Activated naive CD4-positive, alpha-beta T cell treated with Interleukin-2 at 50 U/mL for 16 hours (primary cell): ENCODE measurements around the gene MMP20.

Experiments used
- DNase-seq: peaks from one replicate; pipeline ENCODE4 v3.0.0-alpha.2; 2020

The MMP20 gene

DNA sequence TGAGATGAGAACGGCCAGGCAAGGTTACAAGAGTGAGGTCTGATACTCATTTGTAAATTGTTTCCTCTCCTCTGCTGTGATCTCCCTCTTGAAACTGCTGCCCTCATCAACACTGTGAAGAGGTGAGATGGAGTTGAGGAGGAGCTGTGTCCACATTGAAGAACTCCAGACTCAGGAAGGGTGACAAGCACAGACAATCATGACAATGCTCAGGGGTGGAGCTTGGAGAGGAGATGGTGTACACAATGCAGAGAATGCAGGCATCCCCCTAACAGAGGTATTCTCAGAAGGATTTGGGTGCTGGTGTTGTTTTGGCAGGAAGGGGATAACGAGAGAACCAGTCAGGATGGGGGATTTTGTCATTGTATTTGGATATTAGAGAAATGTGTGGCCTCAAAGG, 73.1 kb downstream of the MMP20 start:
- no peak for DNase-seq

DNA sequence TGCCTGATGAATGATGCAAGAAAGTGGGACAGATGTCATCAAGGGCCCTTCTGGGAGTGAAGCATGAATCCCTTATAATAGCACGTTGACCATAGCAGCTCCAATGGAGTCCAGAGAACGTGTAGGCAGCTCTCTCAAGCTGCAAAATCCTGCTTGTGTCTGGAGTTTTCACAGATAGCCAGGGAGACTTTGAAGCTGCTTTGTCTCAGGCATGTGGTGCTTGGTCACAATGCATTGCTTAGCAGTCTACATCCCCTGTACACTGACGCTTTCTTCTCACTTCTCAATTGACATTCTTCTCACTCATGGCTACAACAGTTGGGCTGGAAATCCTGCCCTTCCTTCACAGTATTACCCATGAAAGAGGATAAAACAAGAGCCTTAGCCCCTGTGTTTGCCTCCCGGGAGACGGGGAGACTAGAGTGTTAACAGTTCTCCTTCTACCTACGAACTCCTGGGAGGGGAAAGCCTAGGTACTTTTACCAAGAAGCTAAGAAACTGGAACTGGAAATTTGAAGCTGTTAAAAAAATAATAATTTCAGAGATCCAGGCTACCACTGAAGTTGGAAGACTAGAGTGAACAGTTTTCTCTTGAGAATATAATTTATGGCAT, 73.9 kb downstream of the MMP20 start:
- no peak for DNase-seq

DNA sequence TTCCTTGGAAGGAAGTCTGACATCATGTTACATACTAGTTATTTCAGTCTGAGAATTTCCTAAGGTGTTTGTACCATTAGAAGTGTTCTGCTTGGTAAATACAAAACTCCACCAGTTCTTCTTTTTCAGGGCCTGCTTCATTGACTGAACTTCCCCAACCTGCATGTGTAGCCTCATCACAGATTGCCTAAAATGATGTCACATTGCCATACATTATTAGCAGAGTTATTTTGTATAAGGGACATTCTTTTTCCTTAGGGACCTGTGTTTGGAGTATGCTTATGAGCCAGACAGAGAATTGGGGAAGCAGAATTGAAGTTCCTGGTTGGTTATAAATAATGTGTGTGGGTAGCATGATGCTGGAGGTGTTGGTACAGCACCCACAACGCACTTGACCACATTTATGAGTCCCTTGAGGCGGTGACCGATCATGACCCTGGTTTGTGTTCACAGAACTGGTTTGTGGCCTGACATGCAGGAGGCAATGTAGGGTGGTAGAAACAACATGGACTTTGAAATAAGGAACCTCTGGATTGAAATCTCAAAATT, 78.1 kb downstream of the MMP20 start:
- no peak for DNase-seq

DNA sequence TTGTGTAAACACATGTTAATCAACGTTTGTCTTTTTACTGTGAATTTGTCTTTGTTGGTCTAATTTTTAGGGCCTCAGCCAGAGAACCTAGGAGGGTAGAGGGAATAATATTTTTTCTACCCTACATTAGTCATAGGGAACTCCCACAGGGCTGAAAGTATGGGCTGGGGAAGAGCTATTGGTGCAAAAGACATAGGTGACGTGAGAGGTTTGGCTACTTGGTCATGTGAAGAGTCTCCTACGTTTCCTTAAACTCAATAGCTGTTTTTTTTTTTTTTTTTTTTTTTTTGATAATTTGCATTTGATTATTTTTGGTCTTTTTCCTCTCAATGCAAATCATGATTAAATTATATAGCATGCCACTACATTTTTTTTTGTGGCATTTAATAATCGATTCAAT, 78.7 kb downstream of the MMP20 start:
- DNase-seq: no peak

DNA sequence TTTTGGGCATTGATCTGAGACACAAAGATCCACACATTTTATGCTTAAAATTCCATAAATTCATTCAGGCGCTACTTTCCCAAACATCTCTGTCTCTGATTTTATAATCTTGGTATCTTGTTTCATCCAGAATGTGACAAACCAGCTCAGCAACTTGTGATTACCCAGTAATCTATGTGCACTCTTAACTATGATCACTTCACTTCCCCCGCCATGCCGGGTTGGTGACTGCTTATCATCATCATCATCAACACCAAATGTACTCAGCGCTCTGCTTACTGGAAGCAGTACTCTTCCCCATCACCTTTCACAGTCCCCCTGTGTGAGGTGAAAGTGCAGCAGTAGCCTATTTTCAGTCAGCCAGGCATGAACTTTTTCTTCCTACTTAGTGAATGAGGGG, 79.4 kb downstream of the MMP20 start:
- no peak for DNase-seq

DNA sequence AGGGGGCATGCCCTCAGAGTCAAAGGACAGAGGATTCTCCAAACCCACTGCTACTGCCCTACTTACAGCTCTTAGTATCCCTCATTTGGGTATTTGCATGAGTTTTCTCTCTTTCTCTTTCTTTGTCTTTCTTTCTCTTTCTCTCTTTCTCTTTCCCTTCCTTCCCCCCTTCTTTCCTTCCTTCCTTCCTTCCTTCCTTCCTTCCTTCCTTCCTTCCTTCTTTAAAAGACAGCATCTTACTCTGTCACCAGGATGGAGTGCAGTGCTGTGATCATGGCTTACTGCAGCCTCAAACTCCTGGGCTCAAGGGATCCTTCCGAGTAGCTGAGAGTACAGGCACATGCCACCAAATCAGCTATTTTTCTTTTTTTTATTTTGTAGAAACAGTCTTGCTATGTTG, 80.5 kb downstream of the MMP20 start:
- DNase-seq: no peak

DNA sequence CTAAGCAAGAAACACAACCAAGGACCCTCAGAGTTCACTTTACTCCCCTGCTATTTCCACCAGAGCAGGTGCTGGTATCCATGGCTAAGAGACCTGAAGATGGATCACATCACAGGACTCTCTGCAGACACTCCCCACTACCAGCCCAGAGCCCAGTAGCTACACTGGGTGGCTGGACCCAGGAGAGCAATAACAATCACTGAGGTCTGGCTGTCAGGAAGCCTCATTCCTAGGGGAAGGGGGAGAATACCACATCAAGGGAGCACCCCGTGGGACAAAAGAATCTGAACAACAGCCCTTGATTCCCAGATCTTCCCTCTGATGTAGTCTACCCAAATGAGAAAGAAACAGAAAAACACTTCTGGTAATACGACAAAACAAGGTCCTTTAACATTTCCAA, 85.6 kb downstream of the MMP20 start:
- DNase-seq: no peak

DNA sequence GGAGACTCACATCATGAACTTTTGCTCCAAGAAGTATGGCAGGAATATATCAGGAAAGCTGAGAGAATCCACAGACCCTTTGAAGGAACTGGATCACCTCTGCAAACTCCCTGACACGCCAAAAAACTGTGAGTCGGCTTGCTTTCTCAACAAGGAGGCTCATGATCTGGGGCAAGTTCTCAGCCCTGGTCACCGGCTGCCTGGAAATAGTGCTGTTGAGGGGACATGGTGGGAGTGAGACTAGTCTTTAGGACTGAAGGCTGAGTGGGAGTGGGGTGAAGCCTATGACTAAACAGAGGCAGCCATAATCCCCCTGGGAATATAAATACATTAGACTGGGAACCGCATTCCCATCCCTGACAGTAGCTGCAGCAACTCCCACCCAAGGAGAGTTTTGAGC, 86.2 kb downstream of the MMP20 start:
- DNase-seq: no peak

DNA sequence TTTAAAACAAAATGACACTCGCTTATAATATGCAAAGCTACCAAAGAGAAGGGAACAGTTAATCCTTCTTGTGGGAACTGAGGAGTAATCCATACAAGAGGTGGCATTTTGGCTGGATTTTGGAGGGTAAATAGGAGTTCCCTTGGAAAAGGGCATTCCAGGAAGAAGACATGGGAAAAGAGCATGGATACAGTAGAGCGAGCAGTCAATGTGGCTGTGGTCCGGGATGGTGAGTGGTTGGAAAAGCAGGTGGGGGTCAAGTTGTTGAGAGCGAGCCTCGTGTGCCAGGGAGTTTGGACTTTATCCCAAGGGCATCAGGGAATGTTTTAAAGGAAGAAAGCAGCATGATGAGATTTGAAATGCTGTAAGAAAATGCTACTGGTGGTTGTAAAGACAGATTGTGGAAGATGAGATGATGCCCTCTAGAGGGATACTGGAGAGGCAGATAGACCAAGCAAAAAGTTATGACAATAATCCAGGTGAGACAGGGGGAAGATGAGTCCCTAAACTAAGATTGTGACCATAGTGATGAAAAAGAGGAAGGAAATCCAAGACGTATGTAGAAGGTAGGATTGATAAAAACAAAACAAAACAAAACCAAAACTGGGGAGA, 90.8 kb downstream of the MMP20 start:
- DNase-seq: no peak

DNA sequence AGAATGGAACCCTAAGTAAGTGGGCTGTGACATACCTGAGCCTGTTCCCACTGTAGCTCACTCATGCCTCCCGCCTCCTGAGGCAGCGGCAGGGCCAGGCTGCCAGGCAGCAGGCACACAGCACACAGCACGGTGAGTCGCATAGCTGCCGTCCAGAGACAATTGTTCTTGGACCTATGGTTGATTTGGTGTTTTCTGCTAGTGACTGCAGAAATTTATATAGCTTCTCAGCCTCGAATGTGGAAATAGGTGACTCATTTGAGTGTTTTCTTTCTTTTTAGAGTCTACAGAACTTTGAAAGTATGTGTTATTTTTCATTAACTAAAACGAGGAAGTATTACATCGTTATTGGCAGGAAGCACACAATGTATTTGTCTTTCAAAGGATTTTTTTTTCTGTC, 94.6 kb downstream of the MMP20 start, which contains the start of gene MMP7:
Gene MMP7, minus strand, starts transcription at position 190 of the 400 bp plus-strand sequence. Its CDS starts 47 bp downstream, at position 143.
- no peak for DNase-seq

DNA sequence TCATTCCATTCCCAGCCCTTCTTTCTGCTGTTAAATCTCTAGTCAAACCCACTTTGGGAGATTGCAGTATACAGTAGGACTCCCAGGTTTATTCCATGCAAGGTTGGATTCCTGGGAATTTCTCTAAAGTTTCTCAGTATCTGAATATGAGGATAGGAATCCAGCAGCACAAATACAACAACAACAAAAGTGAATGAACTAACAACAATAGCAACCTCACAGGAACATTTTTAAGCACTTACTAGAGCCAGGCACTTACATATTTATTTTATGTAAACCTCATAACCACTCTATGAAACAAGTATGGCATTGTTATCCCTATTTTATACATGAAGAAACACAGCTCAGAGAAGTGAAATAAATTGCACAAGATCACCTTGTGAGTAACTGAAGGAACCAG, 96.5 kb downstream of the MMP20 start:
- no peak for DNase-seq

DNA sequence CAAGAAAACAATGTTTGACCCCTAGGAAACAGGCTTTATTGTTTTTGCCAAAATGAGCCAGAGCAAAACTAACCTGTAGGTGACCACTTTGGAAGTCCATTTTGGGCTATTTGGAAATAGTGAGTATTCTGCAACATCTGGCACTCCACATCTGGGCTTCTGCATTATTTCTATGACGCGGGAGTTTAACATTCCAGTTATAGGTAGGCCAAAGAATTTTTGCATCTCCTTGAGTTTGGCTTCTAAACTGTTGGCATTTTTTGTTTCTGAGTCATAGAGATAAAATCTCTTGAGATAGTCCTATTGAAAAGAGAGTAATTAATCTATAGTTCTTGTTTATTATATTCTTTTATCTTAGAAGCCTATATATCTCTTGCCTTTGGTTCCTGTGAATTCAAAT, 97.4 kb downstream of the MMP20 start:
- DNase-seq: no peak

DNA sequence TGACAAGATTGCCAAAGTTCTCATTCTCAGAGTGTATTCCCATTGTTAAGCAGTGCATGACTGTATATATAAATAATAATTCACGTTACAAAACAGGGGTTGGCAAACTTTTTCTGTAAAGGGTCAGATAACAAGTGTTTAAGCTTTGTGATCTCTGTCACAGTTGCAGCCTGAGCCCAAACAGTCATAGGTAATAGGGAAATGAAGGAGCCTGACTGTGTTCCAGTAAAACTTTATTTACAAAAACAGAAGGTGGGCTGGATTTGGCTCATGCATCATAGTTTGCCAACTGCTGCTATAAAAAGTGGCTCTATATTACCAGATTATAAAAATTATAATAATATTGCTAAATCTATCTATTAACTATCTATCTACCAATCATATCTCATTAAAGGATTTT, 98.1 kb downstream of the MMP20 start:
- DNase-seq: no peak
